NCI-H1417 (cell line): ENCODE measurements around the gene LPAR6.

Source experiments
- DNase-seq, 3 experiments: peaks; one replicate each; lab custom pipeline; 2025; lab: John Stamatoyannopoulos, UW

Gene LPAR6

GRCh38 chr13:48415516-48415915 is 2.6 kb upstream of the LPAR6 start:
- no peak for DNase-seq

- DNase-seq = no peak
Measured at GRCh38 chr13:48414501-48414900, 1.6 kb upstream of the LPAR6 start.

GRCh38 chr13:48411841-48412531 is 927 bp downstream of the LPAR6 start:
- DNase-seq = no peak

GRCh38 chr13:48411147-48411794 is 1.6 kb downstream of the LPAR6 start:
- DNase-seq = no peak

GRCh38 chr13:48410199-48410598 is 2.7 kb downstream of the LPAR6 start:
- DNase-seq = no peak

GRCh38 chr13:48405875-48406274 is 7.0 kb downstream of the LPAR6 start:
- DNase-seq = no peak

- DNase-seq = no peak
Measured at GRCh38 chr13:48404952-48405351, 8.0 kb downstream of the LPAR6 start.

GRCh38 chr13:48403913-48404312 is 9.0 kb downstream of the LPAR6 start:
- no peak for DNase-seq

- DNase-seq = no peak
Measured at GRCh38 chr13:48403151-48403631, 9.7 kb downstream of the LPAR6 start.

- DNase-seq = no peak
Measured at GRCh38 chr13:48402325-48402932, 10.5 kb downstream of the LPAR6 start.

GRCh38 chr13:48401480-48401879 is 11.4 kb downstream of the LPAR6 start:
- no peak for DNase-seq

- DNase-seq = peak in 1 of 3 experiments; percentile 19
Measured at GRCh38 chr13:48400850-48401291, 12.0 kb downstream of the LPAR6 start.

- DNase-seq = no peak
Measured at GRCh38 chr13:48400090-48400694, 12.7 kb downstream of the LPAR6 start.

- DNase-seq = no peak
Measured at GRCh38 chr13:48398450-48399095, 14.3 kb downstream of the LPAR6 start.

- no peak for DNase-seq
Measured at GRCh38 chr13:48397744-48398143, 15.2 kb downstream of the LPAR6 start.

- no peak for DNase-seq
Measured at GRCh38 chr13:48393698-48394085, 19.2 kb downstream of the LPAR6 start.

- no peak for DNase-seq
Measured at GRCh38 chr13:48393030-48393697, 19.7 kb downstream of the LPAR6 start.

- no peak for DNase-seq
Measured at GRCh38 chr13:48391257-48391656, 21.7 kb downstream of the LPAR6 start.

GRCh38 chr13:48386816-48387215 is 26.1 kb downstream of the LPAR6 start:
- DNase-seq = no peak

- no peak for DNase-seq
Measured at GRCh38 chr13:48383384-48383783, 29.5 kb downstream of the LPAR6 start.

GRCh38 chr13:48380581-48380980 is 32.3 kb downstream of the LPAR6 start:
- DNase-seq = no peak

GRCh38 chr13:48377857-48378256 is 35.1 kb downstream of the LPAR6 start:
- no peak for DNase-seq
